ENCODE measurements around the gene CASQ1.

CASQ1 gene

GRCh38 chr1:160197231-160197630, 6.9 kb downstream of the CASQ1 start:
- H3K4me3 ChIP-seq (ENCODE audit: low read depth, low read length) = no peak overlapping the region
- H2AFZ ChIP-seq = no peak overlapping the region
- H3K9ac ChIP-seq = no peak overlapping the region
- no peaks in the 10 kb centered on the region for H3K79me2 ChIP-seq
- no peaks in the 10 kb centered on the region for H3K9me3 ChIP-seq (ENCODE audit: control insufficient read depth, low read length)
- H3K27me3 ChIP-seq (ENCODE audit: control insufficient read depth, insufficient read depth, low read length) = no peaks in the 10 kb centered on the region
- H3K4me1 ChIP-seq = peaks cover 4% of the 10 kb centered on the region
- no peak overlapping the region for H3K4me2 ChIP-seq (ENCODE audit: low read length)
- H3K27ac ChIP-seq = no peak overlapping the region
- no peaks in the 10 kb centered on the region for H3K36me3 ChIP-seq (ENCODE audit: control insufficient read depth, insufficient read depth, low read length)
- TF ChIP-seq CTCF (IDR thresholded peaks at IDR 0.05) = no peak

- Histone ChIP-seq H3K4me2 (ENCODE audit: low read length) (no peak overlapping the region), H3K4me1 (peaks cover 2% of the 10 kb centered on the region), H3K79me2 (no peaks in the 10 kb centered on the region), H3K4me3 (ENCODE audit: low read depth, low read length) (no peak overlapping the region), H2AFZ (no peak overlapping the region), H3K9ac (no peak overlapping the region), H3K27ac (no peak overlapping the region), H3K27me3 (ENCODE audit: control insufficient read depth, insufficient read depth, low read length) (no peaks in the 10 kb centered on the region), H3K36me3 (ENCODE audit: control insufficient read depth, insufficient read depth, low read length) (no peaks in the 10 kb centered on the region), H3K9me3 (ENCODE audit: control insufficient read depth, low read length) (no peaks in the 10 kb centered on the region)
- no peak for TF ChIP-seq CTCF (IDR thresholded peaks at IDR 0.05)
Measured at GRCh38 chr1:160200786-160201185, 10.4 kb downstream of the CASQ1 start.

GRCh38 chr1:160204526-160205241, 14.3 kb downstream of the CASQ1 start:
- Histone ChIP-seq H3K4me1 (peaks cover 2% of the 10 kb centered on the region), H3K4me2 (ENCODE audit: low read length) (no peak overlapping the region), H3K36me3 (ENCODE audit: control insufficient read depth, insufficient read depth, low read length) (no peaks in the 10 kb centered on the region), H3K9ac (no peak overlapping the region), H3K79me2 (peaks cover under 1% of the 10 kb centered on the region), H3K27me3 (ENCODE audit: control insufficient read depth, insufficient read depth, low read length) (no peaks in the 10 kb centered on the region), H3K27ac (peak overlapping the region; percentile 49), H3K9me3 (ENCODE audit: control insufficient read depth, low read length) (no peaks in the 10 kb centered on the region), H2AFZ (peak overlapping the region; percentile 62), H3K4me3 (ENCODE audit: low read depth, low read length) (no peak overlapping the region)
- no peak for TF ChIP-seq CTCF (IDR thresholded peaks at IDR 0.05)

- no peak for TF ChIP-seq CTCF (IDR thresholded peaks at IDR 0.05)
- Histone ChIP-seq H3K36me3 (ENCODE audit: control insufficient read depth, insufficient read depth, low read length) (no peaks in the 10 kb centered on the region), H3K4me1 (peaks cover 2% of the 10 kb centered on the region), H3K27me3 (ENCODE audit: control insufficient read depth, insufficient read depth, low read length) (no peaks in the 10 kb centered on the region), H3K4me2 (ENCODE audit: low read length) (peak within 1 kb of the TSS; percentile 81), H3K27ac (peak within 1 kb of the TSS; percentile 69), H3K9ac (peak within 1 kb of the TSS; percentile 37), H3K4me3 (ENCODE audit: low read depth, low read length) (peak within 1 kb of the TSS; percentile 90), H2AFZ (peak within 1 kb of the TSS; percentile 80), H3K79me2 (peaks cover 2% of the 10 kb centered on the region), H3K9me3 (ENCODE audit: control insufficient read depth, low read length) (no peaks in the 10 kb centered on the region)
Measured at GRCh38 chr1:160205242-160206035, 15.1 kb downstream of the CASQ1 start, which contains the start of gene PEA15. PEA15 (plus strand) TSS chr1:160205384; CDS start chr1:160211545, 6,161 bp downstream.
